Fibroblast of lung (primary cell): ENCODE data around the gene FTSJ1.

Source experiments
- CTCF ChIP-seq, 2 donors: IDR thresholded peaks in 1 of 2; conservative IDR thresholded peaks in 1 of 2; 1 replicate in 1 of 2; 2 replicates in 1 of 2; pipeline ENCODE4 v1.5.1; 2011 to 2012; ENCODE audit warnings: low read length in 2 of 2, control low read depth in 1 of 2, inconsistent platforms in 1 of 2, low read depth in 1 of 2, mild to moderate bottlenecking in 1 of 2
- EZH2 ChIP-seq: IDR thresholded peaks from 2 replicates; pipeline ENCODE4 v1.5.1; 2012; ENCODE audit warnings: low read length, control low read depth, mild to moderate bottlenecking; ENCODE audit errors: missing control alignments

GRCh38 chrX:48480142-48480541 lies 4.1 kb downstream of the FTSJ1 start:
- TF ChIP-seq CTCF (conservative IDR thresholded peaks at IDR 0.05 in 1 of 2, IDR thresholded peaks at IDR 0.05 in 1 of 2; ENCODE audit: low read depth in 1 of 2, low read length in 2 of 2) = no peak
- TF ChIP-seq EZH2 = no peak
